ENCODE results near the gene TEAD3. TPM values are rescaled to one million over a fixed set of nuclear protein-coding genes. Genes with fewer than 3 reads are reported as not detected.

Gene TEAD3
- total RNA-seq, 1 donor, result 11.2 TPM

DNA sequence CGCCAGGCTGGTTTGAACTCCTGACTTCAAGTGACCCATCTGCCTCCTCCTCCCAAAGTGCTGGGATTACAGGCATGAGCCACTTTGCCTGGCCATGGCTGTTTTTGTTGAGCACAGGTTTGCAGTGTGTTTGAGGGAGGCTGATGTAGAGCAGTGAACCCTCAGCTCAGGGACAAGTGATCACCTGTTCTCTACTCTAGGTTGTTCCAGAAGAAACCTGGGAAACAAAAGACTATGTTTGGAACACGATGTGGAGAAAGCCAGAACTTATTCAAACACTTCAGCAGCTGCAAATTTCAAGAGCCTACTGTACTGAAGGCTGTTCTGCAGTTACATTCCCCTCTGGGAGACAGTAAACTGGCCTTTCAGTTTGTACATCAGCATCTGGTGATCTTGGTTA is 11.1 kb upstream of the TEAD3 start:
- TF ChIP-seq, protein P1, sequence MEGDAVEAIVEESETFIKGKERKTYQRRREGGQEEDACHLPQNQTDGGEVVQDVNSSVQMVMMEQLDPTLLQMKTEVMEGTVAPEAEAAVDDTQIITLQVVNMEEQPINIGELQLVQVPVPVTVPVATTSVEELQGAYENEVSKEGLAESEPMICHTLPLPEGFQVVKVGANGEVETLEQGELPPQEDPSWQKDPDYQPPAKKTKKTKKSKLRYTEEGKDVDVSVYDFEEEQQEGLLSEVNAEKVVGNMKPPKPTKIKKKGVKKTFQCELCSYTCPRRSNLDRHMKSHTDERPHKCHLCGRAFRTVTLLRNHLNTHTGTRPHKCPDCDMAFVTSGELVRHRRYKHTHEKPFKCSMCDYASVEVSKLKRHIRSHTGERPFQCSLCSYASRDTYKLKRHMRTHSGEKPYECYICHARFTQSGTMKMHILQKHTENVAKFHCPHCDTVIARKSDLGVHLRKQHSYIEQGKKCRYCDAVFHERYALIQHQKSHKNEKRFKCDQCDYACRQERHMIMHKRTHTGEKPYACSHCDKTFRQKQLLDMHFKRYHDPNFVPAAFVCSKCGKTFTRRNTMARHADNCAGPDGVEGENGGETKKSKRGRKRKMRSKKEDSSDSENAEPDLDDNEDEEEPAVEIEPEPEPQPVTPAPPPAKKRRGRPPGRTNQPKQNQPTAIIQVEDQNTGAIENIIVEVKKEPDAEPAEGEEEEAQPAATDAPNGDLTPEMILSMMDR (IDR thresholded peaks at IDR 0.05; ENCODE audit: extremely low read depth, low read depth, low read length), result no peak
- Histone ChIP-seq H3K27ac (ENCODE audit: low read depth, low read length) (no peak overlapping the region), H3K9me3 (ENCODE audit: low read depth, low read length) (no peaks in the 10 kb centered on the region), H2AFZ (ENCODE audit: low read length) (no peak overlapping the region), H3K4me3 (ENCODE audit: insufficient read depth, low read length) (no peak overlapping the region), H3K36me3 (ENCODE audit: insufficient read depth, low read length) (no peaks in the 10 kb centered on the region), H3K79me2 (ENCODE audit: insufficient read depth, low read length) (no peaks in the 10 kb centered on the region), H3K4me1 (ENCODE audit: insufficient read depth, low read length) (peaks cover 4% of the 10 kb centered on the region), H3K27me3 (ENCODE audit: insufficient read depth, low read length) (peaks cover 55% of the 10 kb centered on the region), H3K4me2 (ENCODE audit: insufficient read depth, low read length) (no peak overlapping the region), H4K20me1 (ENCODE audit: insufficient read depth, low read length) (peaks cover 3% of the 10 kb centered on the region)
- DNase-seq (ENCODE audit: insufficient read length, low spot score, missing footprints), result peak; percentile 72

DNA sequence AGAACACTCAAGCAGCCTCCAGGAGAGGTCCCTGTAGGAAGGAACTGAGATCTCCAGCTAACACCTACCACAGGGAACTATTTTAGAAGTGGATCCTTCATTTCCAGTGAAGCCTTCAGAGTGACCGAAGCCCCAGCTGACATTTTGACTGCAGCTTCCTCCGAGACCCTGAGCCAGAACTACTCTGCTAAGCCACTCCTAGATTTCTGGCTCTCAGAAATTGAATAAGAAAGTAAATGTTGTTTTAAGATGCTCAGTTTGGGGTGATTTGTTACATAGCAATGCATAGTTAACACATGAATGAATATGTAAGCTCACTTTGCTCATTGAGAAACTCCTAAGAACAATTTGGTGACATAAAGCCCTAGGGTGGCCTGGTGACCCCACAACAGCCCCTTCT is 10.3 kb upstream of the TEAD3 start:
- Histone ChIP-seq H3K79me2 (ENCODE audit: insufficient read depth, low read length) (no peaks in the 10 kb centered on the region), H3K27me3 (ENCODE audit: insufficient read depth, low read length) (peaks cover 48% of the 10 kb centered on the region), H3K4me3 (ENCODE audit: insufficient read depth, low read length) (no peak overlapping the region), H3K9me3 (ENCODE audit: low read depth, low read length) (no peaks in the 10 kb centered on the region), H3K27ac (ENCODE audit: low read depth, low read length) (no peak overlapping the region), H3K36me3 (ENCODE audit: insufficient read depth, low read length) (no peaks in the 10 kb centered on the region), H3K4me1 (ENCODE audit: insufficient read depth, low read length) (peaks cover 4% of the 10 kb centered on the region), H3K4me2 (ENCODE audit: insufficient read depth, low read length) (no peak overlapping the region), H4K20me1 (ENCODE audit: insufficient read depth, low read length) (peaks cover 3% of the 10 kb centered on the region), H2AFZ (ENCODE audit: low read length) (no peak overlapping the region)
- peak; percentile 91 for DNase-seq (ENCODE audit: insufficient read length, low spot score, missing footprints)
- TF ChIP-seq, protein P1 (IDR thresholded peaks at IDR 0.05; ENCODE audit: extremely low read depth, low read depth, low read length), result no peak

DNA sequence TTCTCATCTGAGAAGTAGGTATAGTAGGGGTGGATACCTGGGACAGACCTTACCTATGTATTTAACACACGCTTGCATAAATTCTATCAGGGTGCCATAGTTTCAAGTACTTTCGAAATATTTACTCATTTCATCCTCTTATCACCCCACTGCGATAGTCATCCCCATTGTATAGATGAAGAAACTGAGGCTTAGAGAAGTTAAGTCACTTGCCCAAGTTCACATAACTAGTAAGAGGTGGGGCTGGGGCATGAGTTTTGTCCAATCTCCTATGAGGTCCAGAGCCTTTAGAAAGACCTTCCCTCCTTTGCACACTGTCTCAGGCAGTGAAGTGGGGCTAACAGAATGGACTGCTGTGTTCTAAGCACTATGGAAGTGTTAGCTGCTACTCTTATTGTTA is 9.7 kb upstream of the TEAD3 start:
- peaks cover 4% of the 10 kb centered on the region for H3K4me1 ChIP-seq (ENCODE audit: insufficient read depth, low read length)
- H3K27me3 ChIP-seq (ENCODE audit: insufficient read depth, low read length), result peaks cover 44% of the 10 kb centered on the region
- no peaks in the 10 kb centered on the region for H3K79me2 ChIP-seq (ENCODE audit: insufficient read depth, low read length)
- H4K20me1 ChIP-seq (ENCODE audit: insufficient read depth, low read length), result peaks cover 3% of the 10 kb centered on the region
- H3K36me3 ChIP-seq (ENCODE audit: insufficient read depth, low read length), result no peaks in the 10 kb centered on the region
- no peaks in the 10 kb centered on the region for H3K9me3 ChIP-seq (ENCODE audit: low read depth, low read length)
- peak; percentile 45 for DNase-seq (ENCODE audit: insufficient read length, low spot score, missing footprints)
- H2AFZ ChIP-seq (ENCODE audit: low read length), result no peak overlapping the region
- H3K27ac ChIP-seq (ENCODE audit: low read depth, low read length), result no peak overlapping the region
- H3K4me2 ChIP-seq (ENCODE audit: insufficient read depth, low read length), result no peak overlapping the region
- H3K4me3 ChIP-seq (ENCODE audit: insufficient read depth, low read length), result no peak overlapping the region
- TF ChIP-seq, protein P1 (IDR thresholded peaks at IDR 0.05; ENCODE audit: extremely low read depth, low read depth, low read length), result no peak

DNA sequence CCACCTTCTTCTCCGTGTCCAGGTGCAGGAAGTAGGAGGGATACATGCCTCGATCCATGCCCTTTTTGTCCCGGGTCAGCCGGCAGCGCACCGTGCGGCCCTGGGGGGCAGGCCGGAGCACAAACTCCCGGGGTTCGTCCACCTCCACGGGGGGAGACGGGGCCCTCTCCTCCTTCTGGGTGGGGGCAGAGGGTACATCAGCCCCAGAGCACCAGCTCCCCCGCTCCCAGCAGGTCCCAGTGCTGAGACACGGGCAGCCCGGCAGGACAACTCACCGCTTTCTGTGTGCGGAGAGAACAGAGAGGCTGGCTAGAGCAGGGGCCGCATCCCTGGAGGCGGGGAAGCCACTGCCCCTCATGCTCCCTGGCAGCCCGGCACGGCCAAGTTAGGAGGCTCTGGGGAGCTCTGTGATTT is 9.1 kb upstream of the TEAD3 start:
- Histone ChIP-seq H3K27ac (ENCODE audit: low read depth, low read length) (no peak overlapping the region), H3K4me3 (ENCODE audit: insufficient read depth, low read length) (no peak overlapping the region), H2AFZ (ENCODE audit: low read length) (no peak overlapping the region), H3K4me1 (ENCODE audit: insufficient read depth, low read length) (peaks cover 4% of the 10 kb centered on the region), H3K79me2 (ENCODE audit: insufficient read depth, low read length) (no peaks in the 10 kb centered on the region), H3K27me3 (ENCODE audit: insufficient read depth, low read length) (peaks cover 39% of the 10 kb centered on the region), H3K4me2 (ENCODE audit: insufficient read depth, low read length) (no peak overlapping the region), H3K36me3 (ENCODE audit: insufficient read depth, low read length) (no peaks in the 10 kb centered on the region), H4K20me1 (ENCODE audit: insufficient read depth, low read length) (peaks cover 3% of the 10 kb centered on the region), H3K9me3 (ENCODE audit: low read depth, low read length) (no peaks in the 10 kb centered on the region)
- peak; percentile 66 for DNase-seq (ENCODE audit: insufficient read length, low spot score, missing footprints)
- TF ChIP-seq, protein P1 (IDR thresholded peaks at IDR 0.05; ENCODE audit: extremely low read depth, low read depth, low read length), result no peak

Measured in osteoblast (primary cell).